Activated gamma-delta T cell (primary cell): ENCODE data around the gene NTF4.
A peak's percentile ranks its signal among the peaks of the same experiment; 100 is the strongest.
"Not testable (repeated sequence)": the region's sequence is repeated elsewhere in the genome, so short reads cannot be mapped to it uniquely, and the experiment has no call there.

Experiments
- DNase-seq: peaks from one replicate; lab custom pipeline; 2025; lab: John Stamatoyannopoulos, UW

Gene NTF4

DNA sequence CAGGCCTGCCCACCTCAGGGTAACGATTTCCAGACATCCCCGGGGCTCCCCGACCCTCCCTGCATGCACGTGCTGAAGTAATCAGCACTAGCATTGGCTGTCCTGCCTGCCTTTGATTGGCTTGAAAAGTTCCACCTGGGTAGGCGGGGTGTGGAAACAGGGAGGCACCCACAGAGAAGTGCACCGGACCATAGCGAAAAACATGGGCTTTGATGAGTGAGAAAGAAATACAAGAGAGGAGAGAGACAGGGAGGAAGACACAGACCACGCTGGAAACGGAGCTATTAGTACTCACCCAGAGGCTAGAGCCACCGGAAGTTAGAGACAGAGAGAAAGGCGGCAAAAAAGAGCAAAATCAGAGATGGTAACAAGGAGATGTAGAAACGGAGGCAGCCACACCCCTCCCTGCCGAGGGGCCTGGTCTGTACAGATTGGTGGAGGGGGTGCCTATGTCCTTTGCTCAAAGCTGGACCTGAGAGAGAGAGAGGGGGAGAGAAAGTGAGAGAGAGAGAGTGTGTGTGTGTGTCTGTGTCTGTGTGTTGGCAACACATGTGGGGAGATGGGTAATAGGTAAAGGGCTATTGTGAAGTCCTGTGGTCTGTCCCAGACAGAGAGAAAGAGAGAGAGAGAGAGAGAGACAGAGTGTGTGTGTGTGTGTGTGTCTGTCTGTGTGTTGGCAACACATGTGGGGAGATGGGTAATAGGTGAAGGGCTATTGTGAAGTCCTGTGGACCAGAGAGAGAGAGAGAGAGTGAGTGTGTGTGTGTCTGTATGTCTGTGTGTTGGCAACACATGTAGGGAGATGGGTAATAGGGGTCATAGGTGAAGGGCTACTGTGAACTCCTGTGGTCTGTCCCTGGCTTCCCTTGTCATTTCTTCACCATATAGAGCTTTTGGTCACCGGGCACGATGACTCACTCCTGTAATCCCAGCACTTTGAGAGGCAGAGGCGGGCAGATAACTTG lies 43.4 kb downstream of the NTF4 start:
- DNase-seq: no peak

DNA sequence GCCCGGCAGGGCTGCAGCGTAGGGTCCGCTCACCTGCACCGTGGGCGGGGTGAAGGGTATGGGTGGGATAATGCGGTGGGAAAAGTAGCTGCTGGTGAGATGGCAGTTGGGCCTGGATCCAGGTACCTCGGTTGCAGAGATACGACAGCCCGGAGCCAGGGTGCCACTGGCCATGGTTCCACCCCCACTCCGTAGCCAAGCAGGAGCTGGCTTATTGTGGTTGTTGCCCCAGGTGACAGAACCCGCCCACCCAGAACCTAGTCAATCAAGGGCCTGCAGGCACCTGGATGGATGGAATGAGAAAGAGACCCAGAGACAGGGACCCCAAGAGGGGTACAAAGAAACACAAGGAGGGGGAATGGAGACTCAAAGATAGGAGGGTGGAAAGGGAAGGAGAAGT lies 44.3 kb downstream of the NTF4 start:
- DNase-seq: no peak

DNA sequence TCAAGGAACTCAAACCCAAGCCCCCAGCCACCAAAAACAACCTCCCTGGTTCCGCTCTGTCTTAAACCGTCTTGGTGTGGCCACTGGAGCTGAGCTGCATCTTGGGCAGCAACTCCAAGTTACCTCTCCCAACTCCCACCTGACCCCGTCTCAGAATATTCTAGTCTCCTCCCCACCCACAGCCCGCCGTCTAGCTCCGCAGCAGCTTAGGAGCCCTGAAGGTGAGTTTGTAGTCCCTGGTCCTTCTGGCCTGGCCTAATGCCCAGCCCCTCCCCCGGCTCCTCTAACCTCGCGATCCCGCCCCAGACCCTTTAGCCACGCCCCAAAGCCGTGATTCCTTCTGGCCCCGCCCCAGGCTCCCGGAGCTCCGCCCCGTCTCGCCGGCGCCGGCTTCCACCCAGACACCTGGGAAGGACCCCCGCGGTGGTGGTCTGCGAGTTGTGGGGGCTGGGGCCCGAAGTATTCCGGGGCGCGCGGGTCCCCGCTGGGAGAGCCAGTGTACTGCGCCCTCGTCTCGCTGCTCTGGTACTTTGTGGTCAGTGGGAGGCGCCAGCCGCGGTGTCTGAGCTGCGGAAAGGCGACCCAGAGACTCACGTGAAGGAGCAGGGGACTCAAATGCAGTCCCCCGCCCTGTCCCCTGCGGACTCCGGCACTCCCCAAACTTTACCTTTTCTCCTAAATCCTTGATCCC lies 45.2 kb downstream of the NTF4 start:
- peak; percentile 38 for DNase-seq

DNA sequence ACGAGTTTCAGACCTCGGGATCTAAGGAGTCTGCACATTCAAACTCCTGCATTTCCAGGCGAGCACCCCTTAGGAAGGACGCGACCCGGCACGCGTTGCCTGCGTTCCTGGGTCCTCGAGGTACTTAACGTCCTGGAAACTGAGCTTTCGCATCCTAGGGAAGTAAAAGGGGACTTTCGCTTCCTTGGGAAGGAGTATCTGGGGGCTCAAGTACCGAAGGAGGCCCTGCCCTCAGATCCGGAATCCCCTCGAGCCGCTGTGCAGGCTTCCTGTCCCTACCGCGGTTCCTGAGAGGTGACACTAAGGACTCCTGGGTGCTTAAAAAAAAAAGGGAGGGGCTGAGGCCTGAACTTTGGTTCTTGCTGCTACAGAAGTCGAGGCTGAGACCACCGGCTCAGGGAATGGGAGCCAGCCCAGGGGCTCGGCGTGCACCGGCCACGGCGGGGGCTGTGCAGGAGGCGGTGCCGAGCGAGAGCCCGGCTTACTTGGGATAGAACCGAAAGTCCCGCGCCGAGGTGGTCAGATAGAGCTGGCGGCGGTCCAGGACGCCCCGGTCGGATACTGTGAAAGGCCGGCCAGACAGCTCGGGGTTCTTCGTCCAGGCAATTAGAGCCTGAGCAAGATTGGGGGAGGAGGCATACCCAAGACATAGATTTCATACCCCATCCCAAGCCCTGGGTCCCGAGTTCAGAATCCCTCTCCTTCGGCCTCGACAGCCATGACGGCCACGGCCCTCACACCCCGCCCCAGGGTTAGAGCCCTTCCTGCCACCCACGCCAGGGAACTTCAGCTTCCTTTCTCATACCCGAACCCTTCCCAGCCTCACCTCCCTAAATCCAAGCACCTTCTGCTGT lies 46.0 kb downstream of the NTF4 start:
- DNase-seq: not testable (repeated sequence)

DNA sequence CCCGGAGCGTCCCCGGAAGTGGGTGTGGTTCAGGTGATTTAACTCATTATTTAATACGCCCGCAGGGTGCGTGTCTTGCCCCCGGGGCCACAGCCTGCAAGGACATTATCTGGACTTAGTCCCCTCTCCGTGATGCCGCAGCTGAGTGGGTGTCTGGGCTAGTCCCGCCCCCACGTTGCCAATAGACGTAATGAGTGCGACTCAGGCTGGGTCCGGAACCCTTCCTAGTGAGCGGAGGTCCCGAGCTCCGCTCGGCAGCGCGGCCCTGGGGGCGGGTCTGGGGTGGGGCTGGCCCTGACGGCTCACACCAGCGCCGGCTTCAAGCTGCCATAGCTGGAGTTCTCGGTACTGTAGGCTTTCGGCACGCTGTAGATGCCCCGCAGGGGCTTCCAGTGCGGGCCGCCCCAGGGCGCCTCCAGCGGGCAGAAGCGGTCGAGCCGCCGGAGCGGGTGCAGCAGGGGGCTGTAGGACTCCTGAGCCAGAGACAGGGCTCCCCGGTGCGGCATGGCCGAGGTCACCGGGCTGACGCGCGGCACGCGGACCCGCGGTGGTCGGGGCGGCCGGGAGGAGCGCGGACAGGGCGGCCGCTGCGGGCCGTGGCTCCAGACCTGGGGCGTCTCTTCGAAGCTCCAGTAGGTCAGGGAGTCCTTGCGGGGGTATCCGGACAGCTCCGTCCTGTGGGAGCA lies 46.8 kb downstream of the NTF4 start:
- peak; percentile 52 for DNase-seq

DNA sequence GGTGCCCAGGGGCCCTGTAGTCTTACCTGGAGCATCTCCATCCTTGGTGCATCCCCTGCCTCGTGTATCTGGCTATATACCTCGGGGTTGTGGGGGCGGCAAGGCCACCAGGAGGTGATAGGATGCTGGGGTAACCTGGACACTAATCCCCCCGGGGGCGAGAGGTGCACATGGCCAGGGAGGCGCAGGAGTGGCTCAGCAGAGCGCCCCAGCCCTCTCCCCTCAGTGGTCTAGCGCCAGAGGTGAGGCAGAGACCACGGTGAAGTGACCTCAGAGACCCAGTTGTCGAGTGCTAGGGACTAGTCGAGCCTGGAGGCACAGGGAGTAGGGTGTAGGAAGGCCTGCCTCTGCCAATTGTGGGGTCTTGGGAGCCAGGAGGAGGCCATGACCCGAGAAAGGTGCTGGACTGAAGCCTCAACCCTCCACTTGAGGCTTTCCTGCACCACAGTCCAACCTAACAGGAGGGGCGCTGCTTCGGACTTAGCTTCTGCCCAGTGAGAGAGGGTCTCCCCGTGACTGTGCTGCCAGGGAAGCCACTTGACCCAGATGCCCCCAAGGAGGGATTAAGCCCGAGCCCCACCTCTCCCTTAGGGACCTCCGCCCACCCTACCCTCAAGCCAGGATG lies 47.5 kb downstream of the NTF4 start, which contains the start of gene LHB:
Gene LHB (minus strand): TSS at position 51 of the 625 bp plus-strand sequence. CDS start 10 bp downstream, at position 41.
- no peak for DNase-seq

DNA sequence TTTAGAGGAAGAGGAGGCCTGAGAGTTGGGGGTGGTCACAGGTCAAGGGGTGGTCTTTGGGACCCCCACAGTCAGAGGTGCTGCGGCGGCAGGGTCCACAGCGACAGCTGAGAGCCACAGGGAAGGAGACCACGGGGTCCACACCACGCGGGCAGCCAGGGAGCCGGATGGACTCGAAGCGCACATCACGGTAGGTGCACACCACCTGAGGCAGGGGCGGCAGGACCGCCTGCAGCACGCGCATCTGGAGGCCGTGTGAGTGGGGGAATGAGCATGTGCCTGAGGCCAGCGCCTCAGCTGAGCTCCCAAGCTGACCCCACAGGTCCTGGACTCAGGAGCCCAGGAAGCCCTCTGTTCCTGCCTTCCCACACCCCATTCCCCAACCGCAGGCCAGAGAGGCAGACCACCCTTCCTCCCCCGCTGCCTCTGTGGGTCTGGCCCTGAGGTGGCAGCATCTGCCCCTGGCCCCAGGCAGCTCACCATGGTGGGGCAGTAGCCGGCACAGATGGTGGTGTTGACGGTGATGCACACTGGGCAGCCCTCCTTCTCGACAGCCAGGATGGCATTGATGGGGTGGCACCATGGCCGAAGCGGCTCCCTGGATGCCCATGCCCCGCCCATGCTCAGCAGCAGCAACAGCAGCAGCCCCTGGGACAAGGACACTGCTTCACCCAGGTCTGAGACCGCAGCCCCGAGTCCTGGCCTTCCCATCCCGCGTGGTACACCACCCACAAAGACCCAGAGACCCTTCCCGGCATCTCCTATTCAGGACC lies 48.4 kb downstream of the NTF4 start:
- no peak for DNase-seq

DNA sequence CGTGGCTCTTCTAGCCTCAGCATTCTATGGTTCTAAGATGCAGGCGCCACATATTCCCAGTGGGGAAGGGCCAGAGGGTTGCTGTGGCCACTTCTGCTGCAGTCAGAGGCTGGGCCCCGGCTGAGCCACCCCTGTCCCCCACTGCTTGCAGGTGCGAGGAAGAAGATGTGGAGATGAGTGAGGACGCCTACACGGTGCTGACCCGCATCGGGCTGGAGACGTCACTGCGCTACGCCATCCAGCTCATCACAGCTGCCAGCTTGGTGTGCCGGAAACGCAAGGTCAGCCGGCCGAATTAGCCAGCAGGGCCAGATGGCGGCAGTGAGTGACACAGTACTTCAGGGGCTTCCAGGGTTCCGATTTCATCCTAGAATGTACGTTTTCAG lies 49.8 kb downstream of the NTF4 start:
- no peak for DNase-seq

DNA sequence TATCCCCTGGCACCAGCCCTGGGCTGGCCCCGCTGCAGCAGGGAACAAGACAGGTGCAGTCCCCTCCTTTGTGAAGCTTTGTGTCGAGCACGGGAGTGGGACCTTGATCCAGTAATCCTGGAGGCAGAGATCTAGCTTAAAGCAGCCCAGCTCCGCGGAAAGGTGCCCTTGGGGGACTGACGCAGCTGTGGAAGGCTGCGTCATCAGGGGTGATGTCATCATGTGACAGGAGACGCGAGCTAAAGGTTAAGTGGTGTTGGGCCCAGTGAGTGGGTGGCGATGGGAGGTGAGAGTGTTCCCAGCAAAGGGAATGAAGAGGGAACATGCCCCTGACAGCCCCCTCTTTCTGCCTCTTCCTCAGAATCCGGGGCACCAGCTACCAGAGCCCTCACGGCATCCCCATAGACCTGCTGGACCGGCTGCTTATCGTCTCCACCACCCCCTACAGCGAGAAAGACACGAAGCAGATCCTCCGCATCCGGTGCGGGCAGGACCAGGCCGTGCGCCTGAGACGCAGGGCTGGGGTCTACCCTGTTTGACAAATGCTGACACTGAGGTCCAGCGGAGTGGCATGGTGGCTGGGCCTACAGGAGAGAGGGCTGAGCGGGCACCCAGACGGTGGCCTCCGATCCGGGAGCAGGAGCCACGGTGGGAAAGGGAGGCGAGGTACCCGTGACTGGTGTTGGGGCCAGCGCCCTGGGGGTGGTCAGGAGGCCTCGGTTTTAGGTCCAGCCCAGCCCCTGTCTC lies 50.3 kb downstream of the NTF4 start:
- no peak for DNase-seq

DNA sequence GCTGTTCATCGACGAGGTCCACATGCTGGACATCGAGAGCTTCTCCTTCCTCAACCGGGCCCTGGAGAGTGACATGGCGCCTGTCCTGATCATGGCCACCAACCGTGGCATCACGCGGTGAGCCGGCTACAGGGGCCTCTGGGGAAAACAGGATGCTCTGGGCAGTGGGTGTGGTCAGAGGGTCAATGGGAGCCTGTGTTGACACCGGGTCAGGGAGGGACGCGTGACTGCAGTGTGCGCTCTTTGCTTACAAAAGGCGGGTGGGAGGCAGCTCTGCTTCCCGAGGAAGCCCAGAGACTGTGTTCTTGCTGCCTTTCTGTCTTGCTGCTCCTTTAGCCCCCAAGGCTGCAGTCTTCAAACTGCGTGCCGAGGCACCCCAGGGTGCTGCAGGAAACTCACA lies 53.4 kb downstream of the NTF4 start:
- DNase-seq: no peak
